Suprapubic skin (tissue), 4 donors: ENCODE measurements around the gene MEX3D.

Experiments used
- POLR2A ChIP-seq, 2 donors: fragments of 450-650 bp; IDR thresholded peaks; one replicate each; pipeline ENCODE4 v1.6.1; 2017; ENCODE audit warnings: antibody characterized with exemption in 2 of 2, mild to moderate bottlenecking in 2 of 2, moderate library complexity in 2 of 2
- POLR2AphosphoS5 ChIP-seq, 3 donors: sonication (generic); formaldehyde crosslinking; IDR thresholded peaks; one replicate each; pipeline ENCODE4 v1.6.1; 2017; ENCODE audit warnings: antibody characterized with exemption in 3 of 3
- TF ChIP-seq, protein P1 (sequence below), 2 donors: fragments of 200-600 bp in 1 of 2; fragments of 450-650 bp in 1 of 2; sonication (generic) in 1 of 2; IDR thresholded peaks; one replicate each; pipeline ENCODE4 v1.5.1; 2016 to 2019; ENCODE audit warnings: antibody characterized with exemption in 2 of 2, mild to moderate bottlenecking in 1 of 2, moderate library complexity in 1 of 2

DNA sequence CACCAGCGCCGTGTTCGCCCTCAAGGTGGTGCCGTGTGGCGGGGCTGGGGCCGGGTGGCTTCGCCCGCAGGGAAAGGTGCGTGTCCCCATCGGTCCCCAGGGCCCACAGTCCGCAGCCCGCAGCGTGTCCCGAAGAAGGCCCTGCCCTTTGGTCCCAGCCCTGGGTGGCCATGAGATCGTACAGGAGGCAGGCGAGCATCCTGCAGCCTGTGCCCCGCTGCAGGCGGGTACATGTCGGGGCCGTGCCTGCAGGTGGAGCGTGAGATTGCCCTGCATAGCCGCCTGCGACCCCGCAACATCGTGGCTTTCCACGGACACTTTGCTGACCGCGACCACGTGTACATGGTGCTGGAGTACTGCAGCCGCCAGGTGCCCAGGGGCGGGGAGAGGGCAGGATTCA lies 42.8 kb downstream of the MEX3D start:
- TF ChIP-seq, protein P1, sequence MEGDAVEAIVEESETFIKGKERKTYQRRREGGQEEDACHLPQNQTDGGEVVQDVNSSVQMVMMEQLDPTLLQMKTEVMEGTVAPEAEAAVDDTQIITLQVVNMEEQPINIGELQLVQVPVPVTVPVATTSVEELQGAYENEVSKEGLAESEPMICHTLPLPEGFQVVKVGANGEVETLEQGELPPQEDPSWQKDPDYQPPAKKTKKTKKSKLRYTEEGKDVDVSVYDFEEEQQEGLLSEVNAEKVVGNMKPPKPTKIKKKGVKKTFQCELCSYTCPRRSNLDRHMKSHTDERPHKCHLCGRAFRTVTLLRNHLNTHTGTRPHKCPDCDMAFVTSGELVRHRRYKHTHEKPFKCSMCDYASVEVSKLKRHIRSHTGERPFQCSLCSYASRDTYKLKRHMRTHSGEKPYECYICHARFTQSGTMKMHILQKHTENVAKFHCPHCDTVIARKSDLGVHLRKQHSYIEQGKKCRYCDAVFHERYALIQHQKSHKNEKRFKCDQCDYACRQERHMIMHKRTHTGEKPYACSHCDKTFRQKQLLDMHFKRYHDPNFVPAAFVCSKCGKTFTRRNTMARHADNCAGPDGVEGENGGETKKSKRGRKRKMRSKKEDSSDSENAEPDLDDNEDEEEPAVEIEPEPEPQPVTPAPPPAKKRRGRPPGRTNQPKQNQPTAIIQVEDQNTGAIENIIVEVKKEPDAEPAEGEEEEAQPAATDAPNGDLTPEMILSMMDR (IDR thresholded peaks at IDR 0.05) = no peak
- TF ChIP-seq POLR2AphosphoS5 (IDR thresholded peaks at IDR 0.05) (no peak), POLR2A (IDR thresholded peaks at IDR 0.05) (no peak)
